SU-DHL-6 (cell line): Measurements from ENCODE around the gene LDAH.

Experiments
- H2AFZ ChIP-seq: fragments of 200-600 bp; sonication (generic); 2 replicates; pipeline ENCODE4 v1.6.1; 2014; ENCODE audit warnings: low read depth, mild to moderate bottlenecking, moderate library complexity, mixed read lengths, antibody characterized with exemption, low read length; ENCODE audit not compliant: severe bottlenecking
- H3F3A ChIP-seq: fragments of 200-600 bp; shearing (Covaris generic); 2 replicates; pipeline ENCODE4 v1.6.0; 2016; ENCODE audit warnings: antibody characterized with exemption, mild to moderate bottlenecking; ENCODE audit not compliant: insufficient read depth
- H3K27ac ChIP-seq: fragments of 200-600 bp; sonication (generic); 2 replicates; pipeline ENCODE4 v1.5.1; 2016; ENCODE audit warnings: low read depth, mild to moderate bottlenecking, low read length, moderate library complexity, mixed read lengths
- H3K27me3 ChIP-seq: fragments of 200-600 bp; sonication (generic), shearing (Covaris generic); 2 replicates; pipeline ENCODE4 v1.6.0; 2014; ENCODE audit warnings: mild to moderate bottlenecking, low read length
- H3K36me3 ChIP-seq: fragments of 200-600 bp; sonication (generic); 2 replicates; pipeline ENCODE4 v1.6.1; 2014; ENCODE audit warnings: mild to moderate bottlenecking, low read length, mixed read lengths
- H3K4me2 ChIP-seq: fragments of 300-600, 200-600 bp; shearing (Covaris generic), sonication (generic); 2 replicates; pipeline ENCODE4 v1.6.0; 2014; ENCODE audit warnings: low read length, low read depth, mild to moderate bottlenecking; ENCODE audit not compliant: poor library complexity, severe bottlenecking
- H3K4me3 ChIP-seq: fragments of 200-600 bp; sonication (generic); 2 replicates; pipeline ENCODE4 v1.5.1; 2014; ENCODE audit warnings: antibody characterized with exemption, low read length, mild to moderate bottlenecking, mixed read lengths; ENCODE audit not compliant: insufficient read depth, poor library complexity, severe bottlenecking
- H3K79me2 ChIP-seq: fragments of 200-600 bp; sonication (generic); 2 replicates; pipeline ENCODE4 v1.6.1; 2014; ENCODE audit warnings: mild to moderate bottlenecking, low read length, moderate library complexity; ENCODE audit not compliant: insufficient read depth
- H3K9ac ChIP-seq: fragments of 200-600 bp; sonication (generic); 2 replicates; pipeline ENCODE4 v1.7.0; 2014; ENCODE audit warnings: mild to moderate bottlenecking, low read length
- H3K9me2 ChIP-seq: fragments of 200-600 bp; sonication (generic); replicated peaks from 2 replicates; pipeline ENCODE4 v1.6.1; 2014; ENCODE audit warnings: low read length; ENCODE audit not compliant: insufficient read depth
- H3K9me3 ChIP-seq: fragments of 200-600 bp; sonication (generic); 2 replicates; pipeline ENCODE4 v1.6.1; 2014; ENCODE audit warnings: low read length, mixed read lengths; ENCODE audit not compliant: insufficient read depth
- H4K20me1 ChIP-seq: fragments of 200-600 bp; sonication (generic); 2 replicates; pipeline ENCODE4 v1.6.1; 2014; ENCODE audit warnings: low read depth, mild to moderate bottlenecking, antibody characterized with exemption, low read length, moderate library complexity, mixed read lengths
- EZH2phosphoT487 ChIP-seq: fragments of 200-600 bp; sonication (generic), shearing (Covaris generic); conservative IDR thresholded peaks from 2 replicates; pipeline ENCODE4 v1.6.1; 2018; ENCODE audit warnings: mild to moderate bottlenecking, antibody characterized with exemption, low read length, moderate library complexity, mixed read lengths
- TF ChIP-seq, protein P1 (sequence below): fragments of 200-600 bp; sonication (generic); IDR thresholded peaks from one replicate; pipeline ENCODE4 v1.5.1; 2017; ENCODE audit warnings: antibody characterized with exemption, mild to moderate bottlenecking, low read length, moderate library complexity; ENCODE audit not compliant: insufficient read depth, poor library complexity, severe bottlenecking

Gene LDAH

DNA sequence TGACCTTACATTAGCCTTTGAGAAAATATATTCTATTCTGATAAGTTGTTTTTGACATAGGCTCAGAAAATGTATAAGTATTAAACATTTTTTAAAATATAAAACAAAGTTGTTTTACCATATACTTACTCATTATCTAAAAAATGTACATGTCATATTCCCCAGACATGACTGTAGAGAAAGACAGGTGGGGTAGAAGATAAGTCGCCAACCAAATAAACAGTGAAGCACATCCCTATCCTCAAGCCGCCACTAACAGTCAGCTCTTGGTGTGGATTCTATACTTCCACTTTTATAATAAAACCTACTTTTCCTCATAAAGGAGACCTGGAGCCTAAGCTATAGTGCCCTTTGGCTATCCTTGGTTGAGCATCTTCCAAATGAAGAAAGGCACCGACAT, 129.6 kb downstream of the LDAH start:
- H3K27ac ChIP-seq: no peak overlapping the region
- TF ChIP-seq EZH2phosphoT487: no peak
- TF ChIP-seq, protein P1, sequence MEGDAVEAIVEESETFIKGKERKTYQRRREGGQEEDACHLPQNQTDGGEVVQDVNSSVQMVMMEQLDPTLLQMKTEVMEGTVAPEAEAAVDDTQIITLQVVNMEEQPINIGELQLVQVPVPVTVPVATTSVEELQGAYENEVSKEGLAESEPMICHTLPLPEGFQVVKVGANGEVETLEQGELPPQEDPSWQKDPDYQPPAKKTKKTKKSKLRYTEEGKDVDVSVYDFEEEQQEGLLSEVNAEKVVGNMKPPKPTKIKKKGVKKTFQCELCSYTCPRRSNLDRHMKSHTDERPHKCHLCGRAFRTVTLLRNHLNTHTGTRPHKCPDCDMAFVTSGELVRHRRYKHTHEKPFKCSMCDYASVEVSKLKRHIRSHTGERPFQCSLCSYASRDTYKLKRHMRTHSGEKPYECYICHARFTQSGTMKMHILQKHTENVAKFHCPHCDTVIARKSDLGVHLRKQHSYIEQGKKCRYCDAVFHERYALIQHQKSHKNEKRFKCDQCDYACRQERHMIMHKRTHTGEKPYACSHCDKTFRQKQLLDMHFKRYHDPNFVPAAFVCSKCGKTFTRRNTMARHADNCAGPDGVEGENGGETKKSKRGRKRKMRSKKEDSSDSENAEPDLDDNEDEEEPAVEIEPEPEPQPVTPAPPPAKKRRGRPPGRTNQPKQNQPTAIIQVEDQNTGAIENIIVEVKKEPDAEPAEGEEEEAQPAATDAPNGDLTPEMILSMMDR: no peak
- no peaks in the 10 kb centered on the region for H3K9me3 ChIP-seq
- H3K4me2 ChIP-seq: no peak overlapping the region
- H3K27me3 ChIP-seq: no peaks in the 10 kb centered on the region
- H3K79me2 ChIP-seq: no peaks in the 10 kb centered on the region; the same call in 1 of the 2 replicates
- H3K36me3 ChIP-seq: peaks cover 4% of the 10 kb centered on the region; the same call in 1 of the 2 replicates
- no peak overlapping the region for H3K4me3 ChIP-seq
- H3K9ac ChIP-seq: no peak overlapping the region
- H2AFZ ChIP-seq: no peak overlapping the region
- H4K20me1 ChIP-seq: no peaks in the 10 kb centered on the region
- H3F3A ChIP-seq: no peaks in the 10 kb centered on the region
- no peaks in the 10 kb centered on the region for H3K9me2 ChIP-seq

DNA sequence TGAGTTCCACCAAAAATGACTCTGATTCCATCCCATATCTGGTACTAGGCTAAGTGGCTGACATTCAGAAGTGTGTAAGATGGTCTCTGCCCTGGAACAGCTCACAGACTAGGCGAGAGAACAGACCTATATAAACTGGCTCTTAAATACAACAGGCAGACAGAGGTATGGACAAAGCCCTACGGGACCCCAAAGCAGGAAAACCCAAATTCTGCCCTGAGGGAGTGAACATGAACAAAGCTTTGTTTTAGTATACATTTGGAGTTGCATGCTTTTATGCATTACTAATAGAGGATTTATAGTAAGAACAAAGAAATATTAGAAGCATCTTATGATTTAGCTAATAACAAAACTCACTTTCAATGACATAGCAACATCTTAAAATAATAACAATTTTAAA, 130.8 kb downstream of the LDAH start:
- Histone ChIP-seq H3K36me3 (no peaks in the 10 kb centered on the region), H4K20me1 (no peaks in the 10 kb centered on the region)
- TF ChIP-seq, protein P1: no peak
- TF ChIP-seq EZH2phosphoT487: no peak

DNA sequence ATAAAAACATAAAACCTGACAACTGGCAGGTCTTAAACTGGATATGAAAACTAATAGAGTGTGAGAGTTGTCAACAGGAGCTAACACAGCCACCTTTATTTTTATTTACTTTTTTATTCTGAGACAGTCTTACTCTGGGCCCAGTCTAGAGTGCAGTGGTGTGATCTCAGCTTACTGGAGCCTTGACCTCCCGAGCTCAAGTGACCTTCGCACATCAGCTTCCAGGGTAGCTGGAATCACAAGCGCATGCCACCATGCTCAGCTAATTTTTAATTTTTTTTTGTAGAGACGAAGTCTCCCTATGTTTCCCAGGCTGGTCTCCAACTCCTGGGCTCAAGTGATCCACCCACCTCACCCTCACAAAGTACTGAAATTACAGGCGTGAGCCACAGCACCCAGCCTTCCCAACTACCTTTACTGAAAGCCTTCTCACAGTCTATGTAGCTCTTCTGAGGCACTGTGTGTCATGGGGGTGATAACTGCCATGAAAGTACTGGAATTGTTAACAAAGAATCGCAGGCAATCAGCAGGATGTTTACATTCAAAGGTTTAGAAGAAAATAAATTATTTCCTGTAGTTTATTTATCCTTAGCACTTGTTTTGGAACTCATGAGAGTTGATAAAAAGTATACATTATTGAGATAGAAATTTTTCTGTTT, 131.7 kb downstream of the LDAH start:
- Histone ChIP-seq H3K9me2 (no peaks in the 10 kb centered on the region), H3K9me3 (no peaks in the 10 kb centered on the region), H3K79me2 (no peaks in the 10 kb centered on the region; the same call in 1 of the 2 replicates), H3K27ac (no peak overlapping the region), H4K20me1 (no peaks in the 10 kb centered on the region), H2AFZ (no peak overlapping the region), H3K27me3 (no peaks in the 10 kb centered on the region), H3F3A (no peaks in the 10 kb centered on the region), H3K36me3 (no peaks in the 10 kb centered on the region), H3K4me2 (no peak overlapping the region), H3K4me3 (no peak overlapping the region), H3K9ac (no peak overlapping the region)
- TF ChIP-seq, protein P1: no peak
- no peak for TF ChIP-seq EZH2phosphoT487

More for the DNA sequence above, 130.8 kb downstream of the LDAH start:
- H3K4me2 ChIP-seq: no peak overlapping the region
- no peak overlapping the region for H3K27ac ChIP-seq
- no peaks in the 10 kb centered on the region for H3K27me3 ChIP-seq
- no peaks in the 10 kb centered on the region for H3K9me2 ChIP-seq
- no peak overlapping the region for H3K9ac ChIP-seq
- H3K4me3 ChIP-seq: no peak overlapping the region
- no peaks in the 10 kb centered on the region for H3K9me3 ChIP-seq
- no peaks in the 10 kb centered on the region; the same call in 1 of the 2 replicates for H3K79me2 ChIP-seq
- no peaks in the 10 kb centered on the region for H3F3A ChIP-seq
- no peak overlapping the region for H2AFZ ChIP-seq
